Measurements from ENCODE around the gene UTS2B.

GRCh38 chr3:191301017-191301416 lies 29.3 kb downstream of the UTS2B start:
- TF ChIP-seq CTCF (IDR thresholded peaks at IDR 0.05) (no peak), POLR2A (IDR thresholded peaks at IDR 0.05) (no peak)

Measured in uterus (tissue), 2 donors.